Mesenchymal stem cell (in vitro differentiated cells and primary cell): ENCODE results near the gene VIPR2.

Experiments used
- DNase-seq: peaks from one replicate; pipeline ENCODE4 v3.0.0-alpha.2; 2013
- H2AFZ ChIP-seq: one replicate; pipeline ENCODE4 v1.6.1; 2013; ENCODE audit warnings: low read depth, mild to moderate bottlenecking, control low read depth, inconsistent platforms, low read length, moderate library complexity
- H2AK5ac ChIP-seq: 2 replicates; pipeline ENCODE4 v1.6.1; 2013; ENCODE audit warnings: low read length, moderate library complexity, mild to moderate bottlenecking, inconsistent platforms; ENCODE audit not compliant: severe bottlenecking
- H2BK120ac ChIP-seq: one replicate; pipeline ENCODE4 v1.6.1; 2013; ENCODE audit warnings: low read depth, mild to moderate bottlenecking, inconsistent platforms, low read length, moderate library complexity
- H2BK12ac ChIP-seq, 2 experiments: one replicate each; pipeline ENCODE4 v1.6.1; 2013; ENCODE audit warnings: inconsistent platforms in 2 of 2, low read length in 2 of 2, mild to moderate bottlenecking in 2 of 2, moderate library complexity in 2 of 2, control low read depth in 1 of 2
- H2BK15ac ChIP-seq: one replicate; pipeline ENCODE4 v1.6.1; 2013; ENCODE audit warnings: mild to moderate bottlenecking, low read depth, inconsistent platforms; ENCODE audit not compliant: poor library complexity, severe bottlenecking
- H2BK5ac ChIP-seq: 2 replicates; pipeline ENCODE4 v1.6.1; 2013; ENCODE audit warnings: low read depth, mild to moderate bottlenecking, low read length, control low read depth, inconsistent platforms; ENCODE audit not compliant: poor library complexity, severe bottlenecking
- H3K14ac ChIP-seq, 2 experiments: one replicate each; pipeline ENCODE4 v1.6.1; 2013; ENCODE audit warnings: inconsistent platforms in 2 of 2, low read length in 2 of 2, control low read depth in 1 of 2, mild to moderate bottlenecking in 1 of 2, moderate library complexity in 1 of 2
- H3K18ac ChIP-seq, 2 experiments: one replicate each; pipeline ENCODE4 v1.6.1; 2013; ENCODE audit warnings: inconsistent platforms in 2 of 2, low read length in 2 of 2, control low read depth in 1 of 2, low read depth in 1 of 2, mild to moderate bottlenecking in 1 of 2
- H3K23ac ChIP-seq, 2 experiments: one replicate each; pipeline ENCODE4 v1.6.1; 2013; ENCODE audit warnings: inconsistent platforms in 2 of 2, low read length in 2 of 2, mild to moderate bottlenecking in 2 of 2, moderate library complexity in 2 of 2, control low read depth in 1 of 2
- H3K27ac ChIP-seq: 2 replicates; pipeline ENCODE4 v1.5.1; 2013; ENCODE audit warnings: mild to moderate bottlenecking, moderate library complexity, low read length, control low read depth, inconsistent platforms; ENCODE audit not compliant: poor library complexity, severe bottlenecking
- H3K27me3 ChIP-seq, 2 experiments: 2 replicates each; pipeline versions ENCODE4 v1.6.1 to v1.7.0; 2013; ENCODE audit warnings: low read length in 2 of 2, mild to moderate bottlenecking in 2 of 2, moderate library complexity in 2 of 2, control low read depth in 1 of 2, inconsistent platforms in 1 of 2; ENCODE audit not compliant: control insufficient read depth in 1 of 2, insufficient read depth in 1 of 2
- H3K36me3 ChIP-seq, 2 experiments: 2 replicates each; pipeline versions ENCODE4 v1.6.1 to v1.7.0; 2013; ENCODE audit warnings: low read length in 2 of 2, control low read depth in 1 of 2, inconsistent platforms in 1 of 2, low read depth in 1 of 2, mild to moderate bottlenecking in 1 of 2; ENCODE audit not compliant: insufficient read depth in 2 of 2, control insufficient read depth in 1 of 2
- H3K4ac ChIP-seq, 2 experiments: one replicate each; pipeline ENCODE4 v1.6.1; 2013; ENCODE audit warnings: inconsistent platforms in 2 of 2, low read length in 2 of 2, mild to moderate bottlenecking in 2 of 2, moderate library complexity in 2 of 2, control low read depth in 1 of 2, low read depth in 1 of 2
- H3K4me1 ChIP-seq: 2 replicates; pipeline ENCODE4 v1.6.1; 2013; ENCODE audit warnings: low read depth, low read length, control low read depth; ENCODE audit not compliant: control insufficient read depth, insufficient read depth
- H3K4me2 ChIP-seq: 2 replicates; pipeline ENCODE4 v1.6.1; 2013; ENCODE audit warnings: low read length, mild to moderate bottlenecking, inconsistent platforms; ENCODE audit not compliant: poor library complexity, severe bottlenecking
- H3K4me3 ChIP-seq, 2 experiments: 2 replicates each; pipeline versions ENCODE4 v1.5.1 to v1.7.0; 2013; ENCODE audit warnings: low read length in 2 of 2, mild to moderate bottlenecking in 2 of 2, control low read depth in 1 of 2, low read depth in 1 of 2; ENCODE audit not compliant: insufficient read depth in 1 of 2
- H3K79me1 ChIP-seq: replicated peaks from 2 replicates; pipeline ENCODE4 v1.6.1; 2013; ENCODE audit warnings: mild to moderate bottlenecking, control low read depth, low read length, inconsistent platforms; ENCODE audit not compliant: poor library complexity, severe bottlenecking
- H3K9ac ChIP-seq: 2 replicates; pipeline ENCODE4 v1.7.0; 2013; ENCODE audit warnings: mild to moderate bottlenecking, low read length, moderate library complexity
- H3K9me3 ChIP-seq: 2 replicates; pipeline ENCODE4 v1.7.0; 2013; ENCODE audit warnings: mild to moderate bottlenecking, low read length; ENCODE audit not compliant: control insufficient read depth
- H4K8ac ChIP-seq: one replicate; pipeline ENCODE4 v1.6.1; 2013; ENCODE audit warnings: inconsistent platforms, mild to moderate bottlenecking, low read length, moderate library complexity
- H4K91ac ChIP-seq: one replicate; pipeline ENCODE4 v1.6.1; 2013; ENCODE audit warnings: mild to moderate bottlenecking, low read length, inconsistent platforms
- WGBS: methylation state at CpG from one replicate; pipeline ENCODE4 v1.1.7; 2013; ENCODE audit warnings: mixed read lengths; 5-methylcytosine and 5-hydroxymethylcytosine counted together

The VIPR2 gene

DNA sequence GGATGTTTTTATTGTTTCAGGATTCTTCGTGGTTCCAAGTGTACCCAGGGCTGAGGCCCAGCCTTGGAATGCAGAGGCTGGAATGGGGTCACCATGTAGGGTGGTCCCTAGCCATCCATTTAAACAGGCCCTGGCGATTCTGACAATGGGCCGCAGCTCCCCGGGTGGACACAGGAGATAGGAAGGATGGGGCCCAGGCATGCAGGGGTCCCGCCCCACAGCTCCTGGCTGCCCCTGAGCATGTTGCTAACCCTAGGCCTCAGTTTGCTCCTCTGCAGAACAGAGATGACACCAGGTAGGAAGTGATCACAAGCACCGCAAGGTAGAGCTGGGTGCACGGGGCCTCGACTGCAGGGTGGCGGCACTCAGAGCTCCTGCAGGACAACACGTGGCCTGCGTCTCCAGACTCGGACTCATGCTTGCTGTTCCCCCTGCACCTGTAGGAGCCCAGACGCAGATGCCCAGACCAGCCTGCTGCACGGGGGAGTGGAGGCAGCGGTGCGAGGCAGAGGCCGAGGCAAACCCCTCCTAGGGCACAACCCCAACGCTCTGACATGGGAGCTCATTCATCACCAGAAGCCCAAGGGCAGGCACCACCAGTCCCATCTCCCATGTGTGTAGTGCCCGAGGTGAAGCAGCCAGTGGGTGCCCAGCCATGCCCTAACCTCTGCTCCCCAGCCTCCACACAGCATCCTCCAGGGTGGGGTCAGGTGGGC is 25.5 kb downstream of the VIPR2 start:
- Histone ChIP-seq H3K9me3 (no peaks in the 10 kb centered on the region), H3K4me2 (no peak overlapping the region), H2BK12ac (no peak overlapping the region), H4K8ac (no peak overlapping the region), H3K9ac (no peak overlapping the region), H3K23ac (no peak overlapping the region), H3K4me3 (no peak overlapping the region), H4K91ac (no peak overlapping the region), H3K79me1 (no peaks in the 10 kb centered on the region), H3K4ac (no peak overlapping the region), H2BK5ac (no peak overlapping the region), H3K14ac (no peak overlapping the region), H2AK5ac (no peak overlapping the region), H3K4me1 (no peaks in the 10 kb centered on the region), H2AFZ (no peak overlapping the region), H3K27ac (no peak overlapping the region), H3K18ac (no peak overlapping the region), H3K36me3 (no peaks in the 10 kb centered on the region), H2BK120ac (no peak overlapping the region), H2BK15ac (no peak overlapping the region), H3K27me3 (peaks cover 16 to 20% of the 10 kb centered on the region in 2 experiments)
- DNase-seq = no peak
- WGBS = 89% methylated on average over 19 of the region's 19 CpGs

DNA sequence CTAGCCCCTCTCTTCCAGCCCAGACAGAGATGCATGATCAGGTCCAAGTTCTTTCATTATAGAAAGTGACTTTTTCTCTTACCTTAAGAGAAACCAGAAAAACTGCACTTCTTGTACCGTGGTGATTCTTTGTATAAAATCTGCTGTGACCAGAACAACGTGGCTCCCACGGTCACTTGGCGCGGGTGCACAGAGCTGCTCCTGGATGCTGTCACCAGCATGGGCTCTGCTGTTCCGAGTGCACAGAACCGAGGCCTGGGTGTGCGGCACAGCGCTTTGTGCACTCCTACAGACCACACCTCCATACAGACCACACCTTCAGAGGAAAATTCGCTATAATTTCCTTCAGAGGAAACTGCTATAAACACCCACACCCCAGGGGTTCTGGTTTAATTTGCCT is 26.0 kb downstream of the VIPR2 start:
- Histone ChIP-seq H3K18ac (no peak overlapping the region), H3K23ac (no peak overlapping the region), H3K4ac (no peak overlapping the region), H2BK12ac (no peak overlapping the region), H2BK15ac (no peak overlapping the region), H3K9ac (no peak overlapping the region), H3K9me3 (no peaks in the 10 kb centered on the region), H4K91ac (no peak overlapping the region), H3K27me3 (peaks cover 16 to 22% of the 10 kb centered on the region in 2 experiments), H3K27ac (no peak overlapping the region), H2BK120ac (no peak overlapping the region), H2AK5ac (no peak overlapping the region), H2BK5ac (no peak overlapping the region), H3K4me3 (no peak overlapping the region), H3K36me3 (no peaks in the 10 kb centered on the region), H3K4me2 (no peak overlapping the region), H2AFZ (no peak overlapping the region), H4K8ac (no peak overlapping the region), H3K79me1 (no peaks in the 10 kb centered on the region), H3K4me1 (no peaks in the 10 kb centered on the region), H3K14ac (no peak overlapping the region)
- 92% methylated on average over 9 of the region's 10 CpGs for WGBS
- DNase-seq = no peak

DNA sequence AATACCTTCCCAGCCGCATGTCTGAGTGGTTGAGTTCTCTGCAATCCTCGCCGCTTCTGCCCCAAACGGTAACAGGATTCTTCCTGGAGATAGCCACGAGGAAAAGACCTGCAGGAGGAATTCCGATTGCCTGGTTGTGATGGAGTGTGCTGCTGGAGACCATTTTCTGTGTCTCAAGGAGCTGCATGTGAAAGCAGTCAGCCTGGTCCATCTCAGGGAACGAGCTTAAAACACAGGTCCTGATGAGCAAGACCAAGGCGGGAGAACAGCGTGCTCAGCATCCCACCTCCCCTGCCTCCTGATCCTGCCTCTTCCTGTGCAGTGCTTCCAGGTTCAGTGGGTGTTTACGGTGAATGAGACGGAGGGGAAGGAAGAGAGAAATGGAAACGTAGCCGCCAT is 26.5 kb downstream of the VIPR2 start:
- Histone ChIP-seq H3K79me1 (no peaks in the 10 kb centered on the region), H3K27me3 (peaks cover 21 to 27% of the 10 kb centered on the region in 2 experiments), H3K36me3 (no peaks in the 10 kb centered on the region), H2BK12ac (no peak overlapping the region), H3K18ac (no peak overlapping the region), H3K9ac (no peak overlapping the region), H3K23ac (no peak overlapping the region), H3K4ac (no peak overlapping the region), H3K14ac (no peak overlapping the region), H2BK5ac (no peak overlapping the region), H4K91ac (no peak overlapping the region), H2AK5ac (no peak overlapping the region), H3K4me1 (no peaks in the 10 kb centered on the region), H3K4me2 (no peak overlapping the region), H2BK15ac (no peak overlapping the region), H2BK120ac (no peak overlapping the region), H3K4me3 (no peak overlapping the region), H2AFZ (no peak overlapping the region), H3K9me3 (no peaks in the 10 kb centered on the region), H4K8ac (no peak overlapping the region), H3K27ac (no peak overlapping the region)
- 72% methylated on average over 12 of the region's 13 CpGs for WGBS
- DNase-seq = no peak

DNA sequence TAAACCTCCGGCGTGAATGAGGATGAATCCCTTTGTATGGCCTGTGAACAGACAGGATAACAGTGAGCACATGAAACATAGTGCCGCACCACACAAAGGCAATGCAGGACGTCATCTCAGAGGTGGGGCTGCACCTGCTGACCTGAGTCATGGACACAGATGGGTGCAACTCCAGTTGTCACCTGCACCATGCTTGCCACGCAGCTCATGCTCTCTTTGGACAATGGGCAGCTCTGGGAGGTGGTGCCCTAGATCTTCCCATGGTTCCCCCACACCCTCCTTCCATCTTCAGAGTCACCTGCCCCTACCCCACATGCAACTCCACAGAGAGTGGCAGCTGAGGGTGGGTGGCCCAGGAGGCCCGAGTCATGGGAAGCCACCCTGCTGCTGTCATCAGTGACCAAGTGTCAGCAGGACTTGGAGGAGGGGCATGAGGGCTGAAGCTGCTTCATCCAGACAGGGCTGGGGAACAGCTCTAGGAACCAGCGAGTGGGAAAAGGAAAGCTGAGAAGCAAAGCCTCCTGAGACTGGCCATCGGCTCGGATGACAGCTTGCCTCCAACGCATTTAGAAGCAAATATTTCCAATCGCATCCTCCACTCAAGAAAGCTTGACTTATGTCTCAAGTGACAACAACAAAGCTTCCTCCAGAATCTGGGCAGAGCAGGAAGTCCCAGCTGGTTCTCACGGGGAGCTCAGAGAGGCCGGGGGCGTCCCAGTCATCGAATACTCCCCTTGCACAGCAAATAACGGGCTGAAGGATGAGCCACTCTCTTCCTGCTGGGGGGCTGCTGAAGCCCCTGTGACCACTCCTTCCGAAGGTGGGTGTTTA is 27.1 kb downstream of the VIPR2 start:
- 65% methylated on average over 17 of the region's 17 CpGs for WGBS
- H3K4ac ChIP-seq = no peak overlapping the region

More for the DNA sequence above, 27.1 kb downstream of the VIPR2 start:
- H3K4me2 ChIP-seq = no peak overlapping the region
- H3K18ac ChIP-seq = no peak overlapping the region
- H3K27me3 ChIP-seq = peaks cover 22 to 27% of the 10 kb centered on the region in 2 experiments
- no peak overlapping the region for H4K8ac ChIP-seq
- no peak overlapping the region for H3K14ac ChIP-seq
- H2BK15ac ChIP-seq = no peak overlapping the region
- no peak overlapping the region for H3K27ac ChIP-seq
- H4K91ac ChIP-seq = no peak overlapping the region
- no peaks in the 10 kb centered on the region for H3K79me1 ChIP-seq
- no peak overlapping the region for H2BK5ac ChIP-seq
- DNase-seq = no peak
- no peak overlapping the region for H3K4me3 ChIP-seq
- H3K23ac ChIP-seq = no peak overlapping the region
- no peak overlapping the region for H2AFZ ChIP-seq
- no peaks in the 10 kb centered on the region for H3K9me3 ChIP-seq
- no peaks in the 10 kb centered on the region for H3K4me1 ChIP-seq
- no peaks in the 10 kb centered on the region for H3K36me3 ChIP-seq
- H2AK5ac ChIP-seq = no peak overlapping the region
- no peak overlapping the region for H3K9ac ChIP-seq
- H2BK120ac ChIP-seq = no peak overlapping the region
- no peak overlapping the region for H2BK12ac ChIP-seq
